H1 (cell line): ENCODE measurements around the gene CIITA. TPM values are rescaled to one million over a fixed set of nuclear protein-coding genes. Genes with fewer than 3 reads are reported as not detected.

Experiments
- CTCF ChIA-PET: fragments of 300-600 bp; sonication (Branson Sonifier 250); formaldehyde crosslinking; loops from one replicate; lab custom pipeline; 2021; ENCODE audit not compliant: partially characterized antibody; lab: Charles Lee
- POLR2A ChIA-PET: fragments of 300-600 bp; sonication (Branson Sonifier 250); formaldehyde crosslinking; loops from one replicate; lab custom pipeline; 2021; ENCODE audit warnings: inconsistent platforms; ENCODE audit not compliant: partially characterized antibody; lab: Charles Lee
- DNase-seq, 2 experiments: peaks; one replicate each; pipeline versions ENCODE4 v3.0.0 to v3.0.0-alpha.2; 2010 to 2022; ENCODE audit warnings: low spot score in 2 of 2, low read depth in 1 of 2, mixed read lengths in 1 of 2
- FAIRE-seq: peaks from 2 replicates; lab custom pipeline; 2011; peaks lifted over from hg19 to GRCh38; lab: Jason Lieb, UNC
- H2AFZ ChIP-seq: 2 replicates; pipeline ENCODE4 v1.8.1; 2012; ENCODE audit warnings: low read length, inconsistent platforms
- H2AK5ac ChIP-seq: 2 replicates; pipeline ENCODE4 v1.6.1; 2013; ENCODE audit warnings: low read depth, low read length
- H2BK120ac ChIP-seq: replicated peaks from 2 replicates; pipeline ENCODE3; 2013; ENCODE audit warnings: low read depth, low read length, inconsistent platforms
- H2BK12ac ChIP-seq: 2 replicates; pipeline ENCODE4 v1.6.1; 2013; ENCODE audit warnings: low read depth, low read length
- H2BK15ac ChIP-seq: 2 replicates; pipeline ENCODE4 v1.6.1; 2013; ENCODE audit warnings: low read length
- H2BK20ac ChIP-seq: 2 replicates; pipeline ENCODE4 v1.6.1; 2013; ENCODE audit warnings: low read length
- H2BK5ac ChIP-seq: 2 replicates; pipeline ENCODE4 v1.6.1; 2013; ENCODE audit warnings: low read depth, low read length
- H3K14ac ChIP-seq: 2 replicates; pipeline ENCODE4 v1.6.1; 2013; ENCODE audit warnings: inconsistent platforms; ENCODE audit not compliant: insufficient read length
- H3K18ac ChIP-seq: 2 replicates; pipeline ENCODE4 v1.6.1; 2013; ENCODE audit warnings: low read length; ENCODE audit errors: extremely low read depth
- H3K23ac ChIP-seq: 2 replicates; pipeline ENCODE4 v1.6.1; 2013; ENCODE audit warnings: inconsistent platforms; ENCODE audit not compliant: insufficient read length
- H3K23me2 ChIP-seq: 2 replicates; pipeline ENCODE4 v1.6.1; 2013; ENCODE audit warnings: low read depth, low read length
- H3K27ac ChIP-seq: 2 replicates; pipeline ENCODE4 v1.6.1; 2011; ENCODE audit warnings: low read depth, low read length, inconsistent platforms
- H3K27me3 ChIP-seq, 4 experiments: replicated peaks in 1 of 4; 1 replicate in 1 of 4; 2 replicates in 3 of 4; pipeline versions ENCODE4 v1.6.1 to v1.8.1; 2011 to 2013; ENCODE audit warnings: low read length in 3 of 4, mild to moderate bottlenecking in 3 of 4, inconsistent platforms in 2 of 4, mixed read lengths in 2 of 4, moderate library complexity in 1 of 4; ENCODE audit not compliant: control insufficient read depth in 3 of 4, insufficient read depth in 3 of 4; ENCODE audit errors: extremely low read depth in 1 of 4
- H3K36me3 ChIP-seq, 4 experiments: 2 replicates each; pipeline versions ENCODE4 v1.6.1 to v1.8.1; 2011 to 2013; ENCODE audit warnings: mild to moderate bottlenecking in 4 of 4, low read length in 3 of 4, moderate library complexity in 2 of 4, control low read depth in 1 of 4, inconsistent platforms in 1 of 4; ENCODE audit not compliant: insufficient read depth in 4 of 4, control insufficient read depth in 2 of 4
- H3K4ac ChIP-seq: replicated peaks from 2 replicates; pipeline ENCODE3; 2013; ENCODE audit warnings: low read length, low read depth, mixed read lengths, inconsistent platforms; ENCODE audit not compliant: insufficient read length
- H3K4me1 ChIP-seq, 4 experiments: replicated peaks in 1 of 4; 1 replicate in 1 of 4; 2 replicates in 3 of 4; pipeline versions ENCODE4 v1.6.1 to v1.8.1; 2011 to 2013; ENCODE audit warnings: low read length in 3 of 4, inconsistent platforms in 2 of 4, mixed read lengths in 1 of 4; ENCODE audit not compliant: insufficient read depth in 4 of 4, control insufficient read depth in 3 of 4
- H3K4me2 ChIP-seq, 2 experiments: 2 replicates each; pipeline versions ENCODE4 v1.6.1 to v1.8.1; 2011 to 2013; ENCODE audit warnings: low read depth in 2 of 2, low read length in 2 of 2, control low read depth in 1 of 2, inconsistent platforms in 1 of 2, mild to moderate bottlenecking in 1 of 2; ENCODE audit not compliant: insufficient read depth in 1 of 2
- H3K4me3 ChIP-seq, 4 experiments: fragments of 200-600, 300-600 bp in 1 of 4; sonication (generic), shearing (Covaris generic), sonication (Bioruptor Twin) in 1 of 4; 2 replicates each; pipeline versions ENCODE4 v1.5.1 to v1.8.1; 2011 to 2016; ENCODE audit warnings: low read length in 4 of 4, low read depth in 3 of 4, control low read depth in 2 of 4, inconsistent platforms in 2 of 4, mild to moderate bottlenecking in 2 of 4, mixed read lengths in 1 of 4, moderate library complexity in 1 of 4; ENCODE audit not compliant: insufficient read depth in 2 of 4; ENCODE audit errors: extremely low read depth in 1 of 4
- H3K56ac ChIP-seq: replicated peaks from 2 replicates; pipeline ENCODE3; 2013; ENCODE audit warnings: low read depth, mild to moderate bottlenecking, mixed read lengths, low read length, inconsistent platforms; ENCODE audit not compliant: insufficient read length
- H3K79me1 ChIP-seq: 2 replicates; pipeline ENCODE4 v1.6.1; 2013; ENCODE audit warnings: low read depth, low read length, control low read depth
- H3K79me2 ChIP-seq, 2 experiments: 2 replicates each; pipeline versions ENCODE4 v1.6.1 to v1.8.1; 2012 to 2013; ENCODE audit warnings: low read length in 2 of 2, mild to moderate bottlenecking in 2 of 2, inconsistent platforms in 1 of 2; ENCODE audit not compliant: insufficient read depth in 2 of 2, control insufficient read depth in 1 of 2
- H3K9ac ChIP-seq, 4 experiments: replicated peaks in 1 of 4; 1 replicate in 1 of 4; 2 replicates in 3 of 4; pipeline versions ENCODE4 v1.6.1 to v1.8.1; 2011 to 2013; ENCODE audit warnings: low read depth in 3 of 4, low read length in 3 of 4, control low read depth in 2 of 4, mild to moderate bottlenecking in 2 of 4, moderate library complexity in 2 of 4, inconsistent platforms in 1 of 4; ENCODE audit errors: extremely low read depth in 1 of 4
- H3K9me3 ChIP-seq, 2 experiments: 2 replicates each; pipeline versions ENCODE4 v1.6.1 to v1.8.1; 2012 to 2013; ENCODE audit warnings: mild to moderate bottlenecking in 2 of 2, moderate library complexity in 2 of 2, control low read depth in 1 of 2, inconsistent platforms in 1 of 2, low read depth in 1 of 2, low read length in 1 of 2, mixed read lengths in 1 of 2; ENCODE audit not compliant: insufficient read depth in 2 of 2
- H4K20me1 ChIP-seq, 2 experiments: replicated peaks in 1 of 2; 2 replicates each; pipeline versions ENCODE3 to v1.8.1; 2011 to 2013; ENCODE audit warnings: inconsistent platforms in 2 of 2, low read length in 2 of 2, mild to moderate bottlenecking in 1 of 2; ENCODE audit not compliant: insufficient read depth in 2 of 2, control insufficient read depth in 1 of 2
- H4K5ac ChIP-seq: 2 replicates; pipeline ENCODE4 v1.6.1; 2013; ENCODE audit warnings: low read length, low read depth, mixed read lengths, inconsistent platforms; ENCODE audit not compliant: insufficient read length
- H4K8ac ChIP-seq: 2 replicates; pipeline ENCODE4 v1.8.0; 2013; ENCODE audit warnings: mild to moderate bottlenecking, moderate library complexity, low read length, inconsistent platforms; ENCODE audit not compliant: insufficient read depth; ENCODE audit errors: extremely low read depth
- H4K91ac ChIP-seq: replicated peaks from 2 replicates; pipeline ENCODE3; 2013; ENCODE audit warnings: low read length, mixed read lengths, inconsistent platforms; ENCODE audit not compliant: insufficient read length
- ASH2L ChIP-seq: fragments of 200-600, 300-600 bp; sonication (generic); IDR thresholded peaks from one replicate; pipeline ENCODE4 v1.7.1; 2017; ENCODE audit warnings: low read length
- EGR1 ChIP-seq: IDR thresholded peaks from 2 replicates; pipeline ENCODE4 v1.6.1; 2011; ENCODE audit warnings: low read depth, low read length, borderline replicate concordance
- KDM1A ChIP-seq: fragments of 200-600, 300-600 bp; sonication (generic); IDR thresholded peaks from 2 replicates; pipeline ENCODE4 v1.7.1; 2016; ENCODE audit warnings: mild to moderate bottlenecking, low read length, borderline replicate concordance
- SP4 ChIP-seq: IDR thresholded peaks from 2 replicates; pipeline ENCODE4 v1.6.1; 2012; ENCODE audit warnings: low read length, inconsistent platforms
- TEAD4 ChIP-seq: IDR thresholded peaks from 2 replicates; pipeline ENCODE4 v1.6.1; 2012; ENCODE audit warnings: low read depth, low read length, inconsistent platforms, mixed read lengths
- WGBS, 2 experiments: shearing (Covaris generic) in 1 of 2; methylation state at CpG; one replicate each; pipeline versions ENCODE4 v1.1.6 to v1.1.7; 2013 to 2015; ENCODE audit warnings: low lambda C conversion rate in 2 of 2, mixed read lengths in 2 of 2, inconsistent platforms in 1 of 2, low coverage in 1 of 2, missing lambda C conversion rate in 1 of 2; ENCODE audit not compliant: insufficient replicate concordance in 2 of 2, insufficient coverage in 1 of 2, insufficient read length in 1 of 2; ENCODE audit errors: extremely low coverage in 1 of 2, missing lambda C conversion rate in 1 of 2; 5-methylcytosine and 5-hydroxymethylcytosine counted together
- polyA plus RNA-seq, 7 experiments: library from polyadenylated mRNA; depleted of rRNA in 3 of 7; stranded (reverse) in 5 of 7; unstranded in 2 of 7; fragments of >200 nt in 5 of 7; fragments of 200-250 nt in 2 of 7; gene quantifications; 1 replicate in 5 of 7; 2 replicates in 1 of 7; 4 replicates in 1 of 7; pipeline versions ENCODE4 v1.2.1 to v1.2.3, GENCODE V29; 2011 to 2013; ENCODE audit warnings: missing spikeins in 2 of 7, mixed read lengths in 2 of 7
- total RNA-seq: library from RNA; stranded (reverse); fragmentation: NEBNext Ultra II Directional; extraction: Animal tissue kit (Norgen Biotek cat#: 25700); gene quantifications from 2 replicates; pipeline ENCODE4 v1.2.1, GENCODE V29; 2021

The CIITA gene
- total and polyA plus RNA-seq, 2 of the 8 experiments (the other 6 are each of a cell fraction or from before 2014, with no cell fraction given), result 0.07 to 0.17 TPM

GRCh38 chr16:10946308-10946707 lies 69.3 kb downstream of the CIITA start:
- H3K36me3 ChIP-seq, result no peaks in the 10 kb centered on the region
- no peak overlapping the region for H4K5ac ChIP-seq
- ChIA-PET CTCF (interaction anchor here (0.6 to 1.8 kb wide), 2 partner anchors 18 to 412 kb away, joined by 3 to 6 read pairs; no protein-coding TSS in a partner anchor), POLR2A (interaction anchor here (0.8 kb wide), 1 partner anchor 310 kb away, joined by 3 read pairs; the partner anchor contains the start of gene SOCS1)
- H3K9ac ChIP-seq, result no peak overlapping the region; a peak in 2 of 7 replicates
- peak overlapping the region; percentile 0 to 86 (median 17); a peak in 5 of 8 replicates for H3K4me3 ChIP-seq
- H2AFZ ChIP-seq, result no peak overlapping the region
- TF ChIP-seq TEAD4, result peak; percentile 63; the same call in 1 of the 2 replicates
- TF ChIP-seq EGR1, result peak; percentile 91
- no peak for TF ChIP-seq SP4
- peak; percentile 24 for TF ChIP-seq ASH2L
- no peak for TF ChIP-seq KDM1A
- peak overlapping the region; percentile 65; the same call in 1 of the 2 replicates for H2BK12ac ChIP-seq
- H4K8ac ChIP-seq, result no peak overlapping the region
- no peak overlapping the region for H3K14ac ChIP-seq
- peaks cover 4% of the 10 kb centered on the region for H3K23me2 ChIP-seq
- no peak overlapping the region for H2BK120ac ChIP-seq
- no peaks in the 10 kb centered on the region for H3K9me3 ChIP-seq
- H3K4me2 ChIP-seq, result peak overlapping the region; percentile 67 to 80
- WGBS, 2 experiments, result 19% methylated on average over 5 of the region's 5 CpGs; no CpG with 5 or more reads in 1 of the 2 experiments
- H2BK15ac ChIP-seq, result no peak overlapping the region
- H3K27ac ChIP-seq, result no peak overlapping the region
- peak overlapping the region; percentile 57; the same call in 1 of the 2 replicates for H2BK5ac ChIP-seq
- H3K4me1 ChIP-seq, result peaks cover 20 to 42% (median 31%) of the 10 kb centered on the region in 4 experiments
- no peak overlapping the region for H4K91ac ChIP-seq
- H3K79me1 ChIP-seq, result peaks cover 4% of the 10 kb centered on the region; the same call in 1 of the 2 replicates
- no peak overlapping the region for H2BK20ac ChIP-seq
- FAIRE-seq, result no peak
- no peak overlapping the region for H3K23ac ChIP-seq
- no peaks in the 10 kb centered on the region; a peak in 2 of 7 replicates for H3K27me3 ChIP-seq
- H3K18ac ChIP-seq, result no peak overlapping the region
- DNase-seq, result no peak
- peaks cover 0 to 43% of the 10 kb centered on the region in 2 experiments; a peak in 2 of 4 replicates for H3K79me2 ChIP-seq
- peaks cover 0 to 12% of the 10 kb centered on the region in 2 experiments for H4K20me1 ChIP-seq
- no peak overlapping the region for H3K56ac ChIP-seq
- H3K4ac ChIP-seq, result no peak overlapping the region
- no peak overlapping the region for H2AK5ac ChIP-seq
